ENCODE results near the gene ELN. TPM values are rescaled to one million over a fixed set of nuclear protein-coding genes. Genes with fewer than 3 reads are reported as not detected.
"Not testable (repeated sequence)": the region's sequence is repeated elsewhere in the genome, so short reads cannot be mapped to it uniquely, and the experiment has no call there.

ELN gene
- not detected for total RNA-seq

DNA sequence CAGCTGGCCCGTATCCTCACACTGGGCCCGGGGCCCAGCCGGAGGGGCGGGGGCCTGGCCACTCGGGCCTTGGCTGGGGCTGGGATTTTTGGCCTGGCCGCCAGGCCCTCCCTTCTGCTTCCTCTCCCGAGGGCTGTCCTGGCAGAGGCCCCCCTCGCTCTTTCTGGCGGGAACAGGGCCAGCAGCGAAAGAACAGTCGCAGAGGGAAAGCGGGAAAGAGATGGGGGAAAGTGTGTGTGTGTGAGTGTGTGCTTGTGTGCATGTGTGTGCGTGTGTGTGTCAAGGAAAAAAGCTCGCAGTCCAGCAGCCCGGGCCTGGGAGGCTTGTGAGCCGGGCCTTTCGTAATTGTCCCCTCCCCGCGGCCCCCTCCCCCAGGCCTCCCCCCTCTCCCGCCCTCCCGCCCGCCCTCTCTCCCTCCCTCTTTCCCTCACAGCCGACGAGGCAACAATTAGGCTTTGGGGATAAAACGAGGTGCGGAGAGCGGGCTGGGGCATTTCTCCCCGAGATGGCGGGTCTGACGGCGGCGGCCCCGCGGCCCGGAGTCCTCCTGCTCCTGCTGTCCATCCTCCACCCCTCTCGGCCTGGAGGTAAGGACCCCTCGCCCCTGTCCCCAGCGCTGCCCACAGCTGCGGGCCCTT is at the start of gene ELN:
ELN (plus strand) TSS at position 491 of the 638 bp plus-strand sequence; CDS start at position 506, 15 bp downstream.
- H3K4me3 Mint-ChIP-seq = no peak within 1 kb of the TSS
- DNase-seq = no peak
- CTCF ChIA-PET = interaction anchor here (0.9 to 1.5 kb wide), 3 partner anchors 12 to 155 kb away, joined by 3 to 6 read pairs (median 3); no protein-coding TSS in a partner anchor
- POLR2A ChIA-PET = no interaction called here
- peaks cover 5% of the 10 kb centered on the region for H3K4me1 Mint-ChIP-seq
- no peak within 1 kb of the TSS for H3K27ac Mint-ChIP-seq
- H3K27me3 Mint-ChIP-seq = peaks cover 58% of the 10 kb centered on the region
- H3K9me3 Mint-ChIP-seq = no peaks in the 10 kb centered on the region
- H3K36me3 Mint-ChIP-seq (ENCODE audit: low read depth) = no peaks in the 10 kb centered on the region

DNA sequence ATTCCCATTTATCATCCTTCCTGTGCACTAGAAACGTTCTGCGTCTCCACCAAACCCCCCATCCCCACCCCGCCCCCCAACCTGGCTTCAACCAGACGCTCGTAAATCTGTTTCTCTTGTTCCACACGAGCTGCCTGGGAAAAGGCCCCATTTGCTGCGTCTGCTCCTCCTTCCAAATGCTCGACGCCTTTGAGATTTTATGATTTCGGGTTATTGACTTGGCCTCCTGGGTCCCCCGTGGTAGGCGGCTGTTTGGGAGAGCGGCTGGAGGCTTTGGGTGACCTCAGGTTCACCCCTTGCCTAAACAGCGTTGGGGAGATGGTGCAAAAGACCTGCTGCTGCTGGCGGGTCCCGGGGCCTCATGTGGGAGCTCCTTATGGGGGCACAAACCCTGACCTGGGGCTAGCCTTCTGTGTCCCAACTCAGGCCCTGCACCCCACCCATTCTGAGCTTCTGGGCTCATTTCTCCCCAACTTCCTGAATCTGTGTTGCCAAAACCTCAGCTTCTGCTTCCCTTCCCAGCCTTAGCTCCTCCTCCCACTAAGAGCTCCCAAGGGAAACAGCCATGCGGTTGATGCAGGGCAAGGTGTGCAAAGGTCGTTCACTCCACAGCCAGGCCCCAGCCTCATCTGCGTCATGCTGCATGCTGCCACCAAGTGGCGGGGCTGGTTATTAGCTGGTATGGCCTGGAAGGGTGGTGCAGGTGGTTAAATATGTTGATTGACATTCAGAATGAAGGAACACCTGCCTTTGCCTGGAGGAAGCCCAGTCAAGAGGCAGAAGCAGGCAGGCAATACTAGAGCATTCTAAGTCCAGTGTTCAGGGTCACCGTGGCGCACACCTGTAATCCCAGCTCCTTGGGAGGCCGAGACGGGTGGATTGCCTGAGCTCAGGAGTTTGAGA is 49.1 kb upstream of the ELN start:
- Mint-ChIP-seq H3K27me3 (peaks cover 8% of the 10 kb centered on the region), H3K9me3 (no peaks in the 10 kb centered on the region), H3K27ac (no peak overlapping the region), H3K36me3 (ENCODE audit: low read depth) (no peaks in the 10 kb centered on the region), H3K4me3 (no peak overlapping the region), H3K4me1 (no peaks in the 10 kb centered on the region)
- CTCF ChIA-PET = interaction anchor here (0.5 to 1.1 kb wide), 8 partner anchors 9 to 675 kb away, joined by 3 to 5 read pairs (median 3); no protein-coding TSS in a partner anchor
- DNase-seq = peak; percentile 40
- POLR2A ChIA-PET = no interaction called here

DNA sequence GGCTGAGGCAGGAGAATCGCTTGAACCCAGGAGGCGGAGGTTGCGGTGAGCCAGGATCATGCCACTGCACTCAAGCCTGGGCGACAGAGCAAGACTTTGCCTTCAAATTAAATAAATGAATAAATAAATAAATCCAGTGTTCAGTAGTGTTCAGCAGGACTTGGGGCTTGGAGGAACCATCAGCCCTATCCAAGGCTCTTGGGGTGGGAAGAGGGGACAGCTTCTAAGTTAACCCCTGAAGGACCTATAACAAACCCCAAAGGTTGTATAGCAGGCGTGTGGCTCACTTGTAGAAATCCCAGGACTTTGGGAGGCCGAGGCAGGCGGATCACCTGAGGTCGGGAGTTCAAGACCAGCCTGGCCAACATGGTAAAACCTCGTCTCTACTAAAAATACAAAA is 48.3 kb upstream of the ELN start:
- H3K27ac Mint-ChIP-seq; H3K4me1 Mint-ChIP-seq; DNase-seq; H3K36me3 Mint-ChIP-seq (ENCODE audit: low read depth); H3K4me3 Mint-ChIP-seq; H3K9me3 Mint-ChIP-seq; POLR2A ChIA-PET; H3K27me3 Mint-ChIP-seq: not testable (repeated sequence)
- CTCF ChIA-PET = interaction anchor here (0.7 to 1.1 kb wide), 6 partner anchors 8 to 421 kb away, joined by 3 to 5 read pairs (median 3); no protein-coding TSS in a partner anchor

DNA sequence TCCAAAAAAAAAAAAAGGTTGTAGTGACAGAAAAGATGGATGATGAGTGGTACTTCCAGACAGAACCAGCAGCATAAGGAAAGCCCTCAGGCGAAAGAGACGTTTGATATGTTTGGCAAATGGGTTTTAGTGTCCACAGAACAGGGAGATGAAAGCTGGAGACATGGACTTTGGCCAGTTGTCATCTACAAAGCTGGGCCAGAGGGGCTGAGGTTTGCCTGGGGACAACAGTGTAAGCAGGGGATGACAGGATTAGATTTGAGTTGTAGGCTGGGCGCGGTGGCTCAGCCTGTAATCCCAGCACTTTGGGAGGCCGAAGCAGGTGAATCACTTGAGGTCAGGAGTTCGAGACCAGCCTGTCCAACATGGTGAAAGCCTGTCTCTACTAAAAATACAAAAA is 47.8 kb upstream of the ELN start:
- POLR2A ChIA-PET = no interaction called here
- no peak overlapping the region for H3K4me3 Mint-ChIP-seq
- H3K27me3 Mint-ChIP-seq = peaks cover 8% of the 10 kb centered on the region
- no peaks in the 10 kb centered on the region for H3K36me3 Mint-ChIP-seq (ENCODE audit: low read depth)
- CTCF ChIA-PET = interaction anchor here (1.1 kb wide), 1 partner anchor 114 kb away, joined by 3 read pairs; no protein-coding TSS in a partner anchor
- H3K27ac Mint-ChIP-seq = no peak overlapping the region
- no peaks in the 10 kb centered on the region for H3K4me1 Mint-ChIP-seq
- H3K9me3 Mint-ChIP-seq = no peaks in the 10 kb centered on the region
- no peak for DNase-seq

DNA sequence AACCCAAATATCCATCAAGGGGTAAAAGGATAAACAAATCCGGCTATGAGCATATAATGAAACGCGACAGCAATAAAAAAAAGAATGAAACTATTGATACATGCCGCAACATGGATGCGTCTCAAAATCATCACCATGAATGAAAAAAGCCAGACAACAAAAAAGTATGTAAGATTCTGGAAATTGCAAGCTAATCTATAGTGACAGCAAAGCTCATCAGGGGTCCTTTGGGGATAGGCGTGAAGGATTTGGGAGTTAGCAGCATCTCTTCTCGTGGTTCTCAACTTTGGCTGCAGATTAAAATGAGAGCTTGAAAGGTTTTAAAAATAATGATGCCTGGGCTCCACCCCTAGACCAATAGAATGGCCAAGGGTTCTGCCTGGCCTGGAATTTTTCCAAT is 46.0 kb upstream of the ELN start:
- H3K4me3 Mint-ChIP-seq = no peak overlapping the region
- POLR2A ChIA-PET = no interaction called here
- H3K4me1 Mint-ChIP-seq = no peaks in the 10 kb centered on the region
- H3K36me3 Mint-ChIP-seq (ENCODE audit: low read depth) = no peaks in the 10 kb centered on the region
- CTCF ChIA-PET = interaction anchor here (0.7 kb wide), 2 partner anchors 44 to 71 kb away, joined by 4 to 6 read pairs; no protein-coding TSS in a partner anchor
- peaks cover 8% of the 10 kb centered on the region for H3K27me3 Mint-ChIP-seq
- no peak for DNase-seq
- H3K27ac Mint-ChIP-seq = no peak overlapping the region
- H3K9me3 Mint-ChIP-seq = no peaks in the 10 kb centered on the region

DNA sequence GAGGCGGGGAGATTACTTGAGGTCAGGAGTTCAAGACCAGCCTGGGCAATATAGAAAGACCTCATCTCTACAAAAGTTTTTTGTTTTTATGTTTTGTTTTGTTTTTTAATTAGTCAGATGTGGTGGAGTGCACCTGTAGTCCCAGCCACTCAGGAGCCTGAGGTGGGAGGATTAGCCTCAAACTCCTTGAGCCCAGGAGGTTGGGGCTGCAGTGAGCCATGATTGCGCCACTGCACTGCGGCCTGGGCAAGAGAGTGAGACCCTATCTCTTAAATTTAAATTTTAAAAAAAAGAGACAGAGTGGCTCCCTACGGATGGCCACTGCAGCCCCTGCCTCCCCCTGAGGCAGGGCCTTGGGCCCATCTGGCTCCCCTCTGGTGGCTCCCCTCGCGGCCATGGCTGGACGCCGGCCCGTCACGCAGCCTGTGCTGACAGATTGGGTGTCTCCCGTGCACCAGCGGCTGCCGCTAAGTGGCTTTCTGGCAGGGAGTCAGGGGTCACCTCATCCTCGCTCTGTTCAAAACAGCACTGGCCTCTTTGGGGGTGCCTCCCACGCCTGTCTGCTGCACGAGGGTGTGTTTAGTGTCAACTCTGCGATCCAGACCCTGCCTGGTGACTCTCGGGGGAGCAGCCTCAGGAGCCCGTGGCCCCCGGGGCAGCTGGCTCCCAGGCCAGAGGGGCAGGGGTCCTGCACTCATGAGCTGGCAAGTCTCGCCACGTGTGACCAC is 44.4 kb upstream of the ELN start:
- Mint-ChIP-seq H3K27me3 (peaks cover 8% of the 10 kb centered on the region), H3K4me3 (no peak overlapping the region), H3K27ac (no peak overlapping the region), H3K4me1 (no peaks in the 10 kb centered on the region), H3K9me3 (no peaks in the 10 kb centered on the region), H3K36me3 (ENCODE audit: low read depth) (no peaks in the 10 kb centered on the region)
- ChIA-PET CTCF (no interaction called here), POLR2A (no interaction called here)
- DNase-seq = no peak

DNA sequence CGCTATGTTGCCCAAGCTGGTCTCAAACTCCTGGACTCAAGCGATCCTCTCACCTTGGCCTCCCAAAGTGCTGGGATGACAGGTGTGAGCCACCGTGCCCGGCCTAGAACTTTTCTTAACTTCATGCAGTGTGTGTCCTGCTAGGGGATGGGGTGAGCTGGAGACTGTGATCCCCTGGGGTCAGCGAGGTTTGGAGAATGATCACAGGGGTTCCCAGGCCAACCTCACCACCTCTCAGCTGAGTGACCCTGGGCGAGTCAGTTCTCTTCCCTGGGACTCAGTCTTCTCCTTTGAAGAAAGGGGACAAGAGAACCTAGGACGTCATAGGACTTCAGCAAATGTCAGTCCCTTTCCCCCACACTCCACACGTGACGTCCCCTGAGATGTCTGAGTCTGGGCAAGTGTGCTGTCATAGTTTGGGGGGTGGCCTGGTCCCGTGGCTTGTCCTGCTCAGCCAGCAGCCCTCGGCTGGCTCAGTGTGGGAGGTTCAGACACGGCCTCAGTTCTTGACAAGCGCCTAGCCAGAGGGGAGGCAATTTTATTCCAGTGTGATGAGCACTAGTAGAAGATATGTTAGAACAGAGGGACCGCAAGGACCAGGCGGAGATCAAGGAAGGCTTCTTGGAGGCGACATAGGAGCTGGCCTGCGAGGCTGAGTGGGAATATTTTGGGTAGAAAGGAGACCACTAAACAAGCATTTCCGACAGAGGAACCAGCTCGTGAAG is 43.3 kb upstream of the ELN start:
- Mint-ChIP-seq H3K4me3 (no peak overlapping the region), H3K9me3 (no peaks in the 10 kb centered on the region), H3K4me1 (no peaks in the 10 kb centered on the region), H3K27me3 (peaks cover 6% of the 10 kb centered on the region), H3K27ac (no peak overlapping the region), H3K36me3 (ENCODE audit: low read depth) (no peaks in the 10 kb centered on the region)
- DNase-seq = no peak
- ChIA-PET POLR2A (no interaction called here), CTCF (no interaction called here)

DNA sequence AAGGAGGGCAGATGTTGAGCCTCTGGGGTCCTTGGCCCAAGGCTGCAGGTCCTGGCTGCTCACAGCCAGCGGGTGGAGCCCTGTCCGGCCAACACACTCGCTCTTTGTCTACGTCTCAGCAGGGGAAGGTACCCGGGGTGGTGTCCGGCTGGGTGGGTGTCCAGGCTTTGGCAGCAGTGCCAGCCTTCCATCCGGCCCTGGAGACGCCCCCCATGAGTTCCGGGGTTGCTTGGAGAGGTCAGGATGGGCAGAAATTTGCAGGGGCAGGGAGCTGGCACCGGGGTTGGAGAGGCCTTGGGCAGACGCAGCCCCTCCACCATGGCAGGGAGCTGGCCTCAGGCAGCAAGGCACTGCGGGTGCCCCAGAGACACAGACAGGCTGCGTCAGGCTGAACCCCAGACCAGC is 42.2 kb upstream of the ELN start:
- H3K4me1 Mint-ChIP-seq = no peaks in the 10 kb centered on the region
- H3K36me3 Mint-ChIP-seq (ENCODE audit: low read depth) = no peaks in the 10 kb centered on the region
- POLR2A ChIA-PET = no interaction called here
- H3K9me3 Mint-ChIP-seq = no peaks in the 10 kb centered on the region
- H3K27ac Mint-ChIP-seq = no peak overlapping the region
- H3K4me3 Mint-ChIP-seq = no peak overlapping the region
- CTCF ChIA-PET = no interaction called here
- H3K27me3 Mint-ChIP-seq = peaks cover 5% of the 10 kb centered on the region
- no peak for DNase-seq

DNA sequence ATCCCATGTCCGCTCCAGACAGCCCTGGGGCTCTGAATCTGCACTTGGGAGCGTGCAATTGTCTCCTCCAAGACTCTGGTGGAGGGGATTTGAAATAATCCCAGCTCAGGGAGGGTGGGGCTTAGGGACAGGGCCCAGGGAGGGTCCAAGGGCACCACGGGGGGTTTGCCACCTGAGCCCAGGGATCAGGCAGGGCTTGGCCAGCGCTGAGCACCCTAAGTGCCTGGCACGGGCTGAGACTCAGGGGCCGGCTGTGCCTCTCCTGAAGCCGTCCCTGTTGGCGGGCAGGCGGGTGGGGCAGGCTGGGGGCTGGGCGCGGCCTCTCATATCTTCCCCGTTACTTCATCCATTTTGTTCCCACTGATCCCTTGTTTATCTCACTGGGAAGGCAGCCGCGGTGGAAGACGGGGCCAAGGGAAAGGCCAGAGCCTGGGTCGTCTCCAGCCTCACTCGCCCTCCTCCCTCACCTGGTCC is 41.8 kb upstream of the ELN start:
- H3K27ac Mint-ChIP-seq = no peak overlapping the region
- DNase-seq = no peak
- no peaks in the 10 kb centered on the region for H3K36me3 Mint-ChIP-seq (ENCODE audit: low read depth)
- ChIA-PET CTCF (no interaction called here), POLR2A (no interaction called here)
- no peaks in the 10 kb centered on the region for H3K4me1 Mint-ChIP-seq
- no peaks in the 10 kb centered on the region for H3K9me3 Mint-ChIP-seq
- H3K4me3 Mint-ChIP-seq = no peak overlapping the region
- H3K27me3 Mint-ChIP-seq = peaks cover 4% of the 10 kb centered on the region

DNA sequence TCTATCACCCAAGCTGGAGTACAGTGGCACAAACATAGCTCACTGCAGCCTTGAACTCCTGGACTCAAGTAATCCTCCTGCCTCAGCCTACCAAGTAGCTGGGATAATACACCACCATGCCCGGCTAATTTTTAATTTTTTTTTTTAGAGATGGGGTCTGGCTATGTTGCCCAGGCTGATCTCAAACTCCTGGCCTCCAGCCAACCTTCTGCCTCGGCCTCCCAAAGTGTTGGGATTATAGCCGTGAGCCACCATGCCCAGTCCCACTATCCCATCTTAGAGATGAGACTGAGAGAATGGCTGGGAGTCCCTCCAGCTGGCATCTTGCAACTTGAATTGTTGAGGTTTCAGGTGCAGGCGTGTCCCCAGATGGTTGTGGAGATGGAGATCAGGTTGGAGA is 40.7 kb upstream of the ELN start:
- Mint-ChIP-seq H3K4me1 (no peaks in the 10 kb centered on the region), H3K27ac (no peak overlapping the region), H3K9me3 (no peaks in the 10 kb centered on the region), H3K36me3 (ENCODE audit: low read depth) (no peaks in the 10 kb centered on the region), H3K4me3 (no peak overlapping the region), H3K27me3 (peaks cover 2% of the 10 kb centered on the region)
- no peak for DNase-seq
- ChIA-PET CTCF (interaction anchor here (1.0 kb wide), 1 partner anchor 8 kb away, joined by 3 read pairs; no protein-coding TSS in a partner anchor), POLR2A (no interaction called here)

DNA sequence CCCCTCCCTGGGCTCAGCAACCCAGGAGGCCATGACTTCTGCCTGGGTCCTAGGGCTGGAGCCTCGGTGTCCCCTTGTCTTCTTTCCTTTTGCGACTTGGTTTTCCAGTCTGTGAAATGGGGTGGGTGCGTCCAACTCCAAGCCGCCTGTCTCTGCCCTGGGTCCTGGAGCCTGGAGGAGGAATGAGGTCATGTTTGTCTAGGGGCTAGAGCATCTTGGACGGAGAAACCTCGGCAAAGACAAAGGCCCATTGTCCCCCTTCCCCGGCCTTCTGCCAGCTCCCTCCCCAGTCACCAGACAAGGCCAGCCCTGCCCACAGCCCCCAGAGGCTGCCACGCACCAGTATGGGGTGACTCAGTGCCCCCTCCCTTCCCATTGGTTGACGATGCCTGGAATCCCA is 39.8 kb upstream of the ELN start:
- POLR2A ChIA-PET = no interaction called here
- H3K4me3 Mint-ChIP-seq = no peak overlapping the region
- H3K9me3 Mint-ChIP-seq = no peaks in the 10 kb centered on the region
- CTCF ChIA-PET = interaction anchor here (1.0 kb wide), 1 partner anchor 9 kb away, joined by 3 read pairs; no protein-coding TSS in a partner anchor
- no peaks in the 10 kb centered on the region for H3K4me1 Mint-ChIP-seq
- no peak for DNase-seq
- H3K27me3 Mint-ChIP-seq = peaks cover under 1% of the 10 kb centered on the region
- H3K27ac Mint-ChIP-seq = no peak overlapping the region
- H3K36me3 Mint-ChIP-seq (ENCODE audit: low read depth) = no peaks in the 10 kb centered on the region

DNA sequence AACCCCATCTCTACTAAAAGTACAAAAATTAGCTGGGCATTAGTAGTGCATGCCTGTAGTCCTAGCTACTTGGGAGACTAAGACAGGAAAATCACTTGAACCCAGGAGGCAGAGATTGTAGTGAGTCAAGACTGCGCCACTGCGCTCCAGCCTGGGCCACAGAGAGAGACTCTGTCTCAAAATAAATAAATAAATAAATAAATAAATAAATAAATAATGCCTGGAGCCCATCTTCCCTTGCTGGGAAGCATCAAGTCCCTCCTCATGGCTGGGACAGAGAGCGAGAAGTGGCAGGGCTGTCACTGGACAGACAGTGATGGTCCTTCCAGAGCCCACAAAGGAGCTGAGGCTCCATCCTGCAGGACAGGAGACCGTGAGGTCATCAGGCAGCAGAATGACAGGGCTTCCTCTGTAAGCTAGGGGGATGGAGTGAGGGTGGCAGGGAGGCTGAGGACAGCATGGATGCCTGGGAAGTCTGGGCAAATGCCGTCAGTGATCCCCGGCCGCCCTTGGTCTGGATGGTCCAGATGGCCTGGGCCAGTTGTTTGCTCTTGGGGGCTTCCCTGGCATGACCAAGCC is 36.4 kb upstream of the ELN start:
- Mint-ChIP-seq H3K4me1 (no peaks in the 10 kb centered on the region), H3K36me3 (ENCODE audit: low read depth) (peaks cover 2% of the 10 kb centered on the region), H3K9me3 (peaks cover 19% of the 10 kb centered on the region), H3K27me3 (no peaks in the 10 kb centered on the region), H3K4me3 (no peak overlapping the region), H3K27ac (no peak overlapping the region)
- POLR2A ChIA-PET = no interaction called here
- CTCF ChIA-PET = no interaction called here
- no peak for DNase-seq

Measured in activated CD4-positive, alpha-beta memory T cell treated with anti-CD3 and anti-CD28 coated beads, Interleukin-2, amount 10 ng/mL, durations not matched to agents 7 days and 5 days (primary cell).